ENCODE measurements around the gene SLC8A3. TPM values are rescaled to one million over a fixed set of nuclear protein-coding genes. Genes with fewer than 3 reads are reported as not detected.

SLC8A3 gene
- total RNA-seq, 1 donor from 2014 or later: 0.08 TPM

GRCh38 chr14:70192915-70193314 lies 4.2 kb upstream of the SLC8A3 start:
- Histone ChIP-seq H3K4me3 (ENCODE audit: low read depth, low read length) (no peak overlapping the region), H3K27me3 (ENCODE audit: control insufficient read depth, insufficient read depth, low read length) (peaks cover 4% of the 10 kb centered on the region), H3K36me3 (ENCODE audit: control insufficient read depth, insufficient read depth, low read length) (no peaks in the 10 kb centered on the region)
- DNase-seq (ENCODE audit: low read depth): no peak
- TF ChIP-seq CTCF (IDR thresholded peaks at IDR 0.05; ENCODE audit: insufficient read depth, low read length, poor library complexity, severe bottlenecking): no peak

- no peak for TF ChIP-seq CTCF (IDR thresholded peaks at IDR 0.05; ENCODE audit: insufficient read depth, low read length, poor library complexity, severe bottlenecking)
- H3K4me3 ChIP-seq (ENCODE audit: low read depth, low read length): no peak overlapping the region
- H3K36me3 ChIP-seq (ENCODE audit: control insufficient read depth, insufficient read depth, low read length): no peaks in the 10 kb centered on the region
- H3K27me3 ChIP-seq (ENCODE audit: control insufficient read depth, insufficient read depth, low read length): peaks cover 15% of the 10 kb centered on the region
- no peak for DNase-seq (ENCODE audit: low read depth)
Observed at GRCh38 chr14:70190156-70190555, 1.4 kb upstream of the SLC8A3 start.

GRCh38 chr14:70189456-70190077 lies 816 bp upstream of the SLC8A3 start:
- Histone ChIP-seq H3K36me3 (ENCODE audit: control insufficient read depth, insufficient read depth, low read length) (no peaks in the 10 kb centered on the region), H3K4me3 (ENCODE audit: low read depth, low read length) (no peak overlapping the region), H3K27me3 (ENCODE audit: control insufficient read depth, insufficient read depth, low read length) (peaks cover 15% of the 10 kb centered on the region)
- no peak for DNase-seq (ENCODE audit: low read depth)
- TF ChIP-seq CTCF (IDR thresholded peaks at IDR 0.05; ENCODE audit: insufficient read depth, low read length, poor library complexity, severe bottlenecking): no peak

GRCh38 chr14:70188322-70188658 lies 461 bp downstream of the SLC8A3 start:
- Histone ChIP-seq H3K4me3 (ENCODE audit: low read depth, low read length) (peak overlapping the region; percentile 48), H3K27me3 (ENCODE audit: control insufficient read depth, insufficient read depth, low read length) (peaks cover 15% of the 10 kb centered on the region), H3K36me3 (ENCODE audit: control insufficient read depth, insufficient read depth, low read length) (no peaks in the 10 kb centered on the region)
- TF ChIP-seq CTCF (IDR thresholded peaks at IDR 0.05; ENCODE audit: insufficient read depth, low read length, poor library complexity, severe bottlenecking): no peak
- no peak for DNase-seq (ENCODE audit: low read depth)

GRCh38 chr14:70186900-70187451 lies 1.8 kb downstream of the SLC8A3 start:
- DNase-seq (ENCODE audit: low read depth): no peak
- no peaks in the 10 kb centered on the region for H3K36me3 ChIP-seq (ENCODE audit: control insufficient read depth, insufficient read depth, low read length)
- peak overlapping the region; percentile 48 for H3K4me3 ChIP-seq (ENCODE audit: low read depth, low read length)
- no peak for TF ChIP-seq CTCF (IDR thresholded peaks at IDR 0.05; ENCODE audit: insufficient read depth, low read length, poor library complexity, severe bottlenecking)
- peaks cover 15% of the 10 kb centered on the region for H3K27me3 ChIP-seq (ENCODE audit: control insufficient read depth, insufficient read depth, low read length)

- no peak for TF ChIP-seq CTCF (IDR thresholded peaks at IDR 0.05; ENCODE audit: insufficient read depth, low read length, poor library complexity, severe bottlenecking)
- Histone ChIP-seq H3K4me3 (ENCODE audit: low read depth, low read length) (no peak overlapping the region), H3K36me3 (ENCODE audit: control insufficient read depth, insufficient read depth, low read length) (no peaks in the 10 kb centered on the region), H3K27me3 (ENCODE audit: control insufficient read depth, insufficient read depth, low read length) (peaks cover 12% of the 10 kb centered on the region)
- DNase-seq (ENCODE audit: low read depth): no peak
Observed at GRCh38 chr14:70183991-70184390, 4.8 kb downstream of the SLC8A3 start.
